ENCODE data around the gene EPHA7. TPM values are rescaled to one million over a fixed set of nuclear protein-coding genes. Genes with fewer than 3 reads are reported as not detected.

Gene EPHA7
- total RNA-seq, 1 experiment from 2014 or later, result 9.6 TPM

- TF ChIP-seq AFF4 (CRISPR knock-in tag; IDR thresholded peaks at IDR 0.05; ENCODE audit: borderline replicate concordance) (no peak), IRF1 (CRISPR knock-in tag; IDR thresholded peaks at IDR 0.05) (no peak), SOX15 (CRISPR knock-in tag; IDR thresholded peaks at IDR 0.05) (no peak), CBFB (CRISPR knock-in tag; IDR thresholded peaks at IDR 0.05; ENCODE audit: low read depth) (no peak), CREM (CRISPR knock-in tag; IDR thresholded peaks at IDR 0.05) (no peak), USF1 (CRISPR knock-in tag; IDR thresholded peaks at IDR 0.05) (no peak)
Observed at GRCh38 chr6:93322651-93323050, 96.7 kb downstream of the EPHA7 start (continued).

- no peak for TF ChIP-seq E2F1 (CRISPR knock-in tag; IDR thresholded peaks at IDR 0.05)
- H3K27me3 Mint-ChIP-seq (ENCODE audit: low read depth), result no peaks in the 10 kb centered on the region
- H3K27ac Mint-ChIP-seq, result no peak overlapping the region
- ATAC-seq, result peak; percentile 56
- no peak overlapping the region for H3K4me3 Mint-ChIP-seq
- H3K36me3 Mint-ChIP-seq, result no peaks in the 10 kb centered on the region
- DNase-seq (ENCODE audit: low spot score), result no peak
- CTCF ChIA-PET, result no interaction called here
- H3K9me3 Mint-ChIP-seq, result no peaks in the 10 kb centered on the region
- POLR2A ChIA-PET, result no interaction called here
- no peaks in the 10 kb centered on the region for H3K4me1 Mint-ChIP-seq
Observed at GRCh38 chr6:93319304-93319703, 100.1 kb downstream of the EPHA7 start.

GRCh38 chr6:93318121-93318520, 101.2 kb downstream of the EPHA7 start:
- CTCF ChIA-PET, result no interaction called here
- Mint-ChIP-seq H3K9me3 (no peaks in the 10 kb centered on the region), H3K27ac (no peak overlapping the region), H3K36me3 (no peaks in the 10 kb centered on the region), H3K4me1 (no peaks in the 10 kb centered on the region), H3K27me3 (ENCODE audit: low read depth) (no peaks in the 10 kb centered on the region), H3K4me3 (no peak overlapping the region)
- POLR2A ChIA-PET, result no interaction called here
- no peak for ATAC-seq
- DNase-seq (ENCODE audit: low spot score), result no peak
- TF ChIP-seq NR2C2 (CRISPR knock-in tag; IDR thresholded peaks at IDR 0.05) (no peak), MXD4 (CRISPR knock-in tag; IDR thresholded peaks at IDR 0.05; ENCODE audit: borderline replicate concordance) (no peak), E2F4 (CRISPR knock-in tag; IDR thresholded peaks at IDR 0.05; ENCODE audit: borderline replicate concordance, low read depth) (no peak), JAZF1 (CRISPR knock-in tag; IDR thresholded peaks at IDR 0.05) (no peak)

- Mint-ChIP-seq H3K36me3 (no peaks in the 10 kb centered on the region), H3K27me3 (ENCODE audit: low read depth) (no peaks in the 10 kb centered on the region), H3K4me3 (no peak overlapping the region), H3K4me1 (no peaks in the 10 kb centered on the region), H3K9me3 (no peaks in the 10 kb centered on the region), H3K27ac (no peak overlapping the region)
- no peak for DNase-seq (ENCODE audit: low spot score)
- POLR2A ChIA-PET, result no interaction called here
- CTCF ChIA-PET, result no interaction called here
- ATAC-seq, result no peak
- TF ChIP-seq NR2C2 (CRISPR knock-in tag; IDR thresholded peaks at IDR 0.05) (no peak), ZNF396 (CRISPR knock-in tag; IDR thresholded peaks at IDR 0.05; ENCODE audit: borderline replicate concordance) (no peak), ZNF317 (CRISPR knock-in tag; IDR thresholded peaks at IDR 0.05; ENCODE audit: borderline replicate concordance, low read depth) (no peak), FOXK1 (CRISPR knock-in tag; IDR thresholded peaks at IDR 0.05) (no peak), ATF2 (CRISPR knock-in tag; IDR thresholded peaks at IDR 0.05; ENCODE audit: borderline replicate concordance, low read depth) (no peak), FOXJ3 (CRISPR knock-in tag; IDR thresholded peaks at IDR 0.05; ENCODE audit: borderline replicate concordance) (no peak), ZNF138 (CRISPR knock-in tag; conservative IDR thresholded peaks at IDR 0.05) (no peak), MXD4 (CRISPR knock-in tag; IDR thresholded peaks at IDR 0.05; ENCODE audit: borderline replicate concordance) (no peak), CBFB (CRISPR knock-in tag; IDR thresholded peaks at IDR 0.05; ENCODE audit: low read depth) (no peak), JAZF1 (CRISPR knock-in tag; IDR thresholded peaks at IDR 0.05) (no peak), FOXP1 (CRISPR knock-in tag; IDR thresholded peaks at IDR 0.05; ENCODE audit: borderline replicate concordance) (no peak), CREB1 (CRISPR knock-in tag; IDR thresholded peaks at IDR 0.05) (no peak), ZSCAN18 (CRISPR knock-in tag; IDR thresholded peaks at IDR 0.05) (no peak)
Observed at GRCh38 chr6:93317592-93317991, 101.8 kb downstream of the EPHA7 start.
